ENCODE results near the gene APOD. TPM values are rescaled to one million over a fixed set of nuclear protein-coding genes. Genes with fewer than 3 reads are reported as not detected.

The APOD gene
- total and polyA plus RNA-seq, 9 of the 15 experiments (the other 6 are each of a cell fraction or from before 2014, with no cell fraction given) = 0.18 to 0.50 (median 0.35) TPM; not detected in 1

- peak; percentile 75; the same call in 1 of the 2 replicates for TF ChIP-seq PML (IDR thresholded peaks at IDR 0.05; ENCODE audit: low read length)
- no peak for TF ChIP-seq JUN (IDR thresholded peaks at IDR 0.05; ENCODE audit: borderline replicate concordance, low read depth, low read length)
- TF ChIP-seq JUN (CRISPR knock-in tag; IDR thresholded peaks at IDR 0.05; ENCODE audit: borderline replicate concordance) = peak; percentile 76; the same call in 1 of the 2 replicates
- no peak for TF ChIP-seq PTTG1 (tag; IDR thresholded peaks at IDR 0.05; ENCODE audit: low read depth)
- 0 out of 3 replicates have a peak, but pooled peaks of 1 of the 2 experiments have one; percentile 19 for TF ChIP-seq CBX3 (IDR thresholded peaks at IDR 0.05; ENCODE audit: borderline replicate concordance in 1 of 2, low read length in 2 of 2)
- peak; percentile 85 to 87 for TF ChIP-seq NRF1 (conservative IDR thresholded peaks at IDR 0.05 in 1 of 2, IDR thresholded peaks at IDR 0.05 in 1 of 2)
- TF ChIP-seq MLLT1 (IDR thresholded peaks at IDR 0.05) = no peak
- no peak for TF ChIP-seq ZHX1 (conservative IDR thresholded peaks at IDR 0.05; ENCODE audit: low read length)
- no peak for TF ChIP-seq ATF4 (CRISPR knock-in tag; IDR thresholded peaks at IDR 0.05)
Measured at GRCh38 chr3:195542698-195543499, 40.8 kb downstream of the APOD start, which contains the start of gene PPP1R2 (continued).
